BLaER1 treated with 17β-estradiol and CSF1 and Interleukin-3, amounts not matched to agents 10 nM and 100 nM (cell line): ENCODE measurements around the gene ARFRP1.
A peak's percentile ranks its signal among the peaks of the same experiment; 100 is the strongest.

Source experiments
- H3K27ac ChIP-seq, 11 experiments: shearing (Covaris generic); formaldehyde crosslinking; 2 replicates each; pipeline ENCODE4 v1.8.1; 2022
- H3K27me3 ChIP-seq, 11 experiments: shearing (Covaris generic); formaldehyde crosslinking; 2 replicates each; pipeline ENCODE4 v1.8.1; 2022
- H3K36me3 ChIP-seq, 11 experiments: shearing (Covaris generic); formaldehyde crosslinking; 2 replicates each; pipeline ENCODE4 v1.8.1; 2022
- H3K4me1 ChIP-seq, 10 experiments: shearing (Covaris generic); formaldehyde crosslinking; 2 replicates each; pipeline ENCODE4 v1.8.1; 2022
- H3K4me2 ChIP-seq, 11 experiments: shearing (Covaris generic); formaldehyde crosslinking; 2 replicates each; pipeline ENCODE4 v1.8.1; 2022
- H3K4me3 ChIP-seq, 10 experiments: shearing (Covaris generic); formaldehyde crosslinking; 2 replicates each; pipeline ENCODE4 v1.8.1; 2022
- H3K9ac ChIP-seq, 11 experiments: shearing (Covaris generic); formaldehyde crosslinking; 2 replicates each; pipeline ENCODE4 v1.8.1; 2022
- H3K9me3 ChIP-seq, 11 experiments: shearing (Covaris generic); formaldehyde crosslinking; replicated peaks in 1 of 11; 2 replicates each; pipeline ENCODE4 v1.8.1; 2022
- H4K20me1 ChIP-seq, 11 experiments: shearing (Covaris generic); formaldehyde crosslinking; 2 replicates each; pipeline ENCODE4 v1.8.1; 2022
- Cebpa-rat ChIP-seq, 11 experiments: shearing (Covaris generic); IDR thresholded peaks; 2 replicates each; pipeline ENCODE4 v1.8.1; 2022

ARFRP1 gene

GRCh38 chr20:63690898-63691710 lies 16.7 kb downstream of the ARFRP1 start:
- TF ChIP-seq Cebpa-rat (IDR thresholded peaks at IDR 0.05): no peak
- H3K4me1 ChIP-seq: peaks cover 46 to 59% (median 52%) of the 10 kb centered on the region in 10 experiments
- peak overlapping the region in 4 of 11 experiments; percentile 3 to 50 (median 34); a peak in 6 of 22 replicates for H3K9ac ChIP-seq
- no peaks in the 10 kb centered on the region for H3K9me3 ChIP-seq
- peak overlapping the region; percentile 23 to 66 (median 54); a peak in 20 of 22 replicates for H3K4me2 ChIP-seq
- H3K27ac ChIP-seq: no peak overlapping the region; a peak in 1 of 22 replicates
- H4K20me1 ChIP-seq: peaks cover 0 to 58% (median 27%) of the 10 kb centered on the region in 11 experiments; a peak in 17 of 22 replicates
- no peaks in the 10 kb centered on the region for H3K27me3 ChIP-seq
- H3K4me3 ChIP-seq: no peak overlapping the region
- H3K36me3 ChIP-seq: peaks cover 0 to 23% (median 5%) of the 10 kb centered on the region in 11 experiments; a peak in 9 of 22 replicates

GRCh38 chr20:63690003-63690897 lies 17.5 kb downstream of the ARFRP1 start:
- Histone ChIP-seq H3K4me1 (peaks cover 38 to 61% (median 46%) of the 10 kb centered on the region in 10 experiments), H3K9ac (0 out of 22 replicates have a peak overlapping the region, but pooled peaks of 2 of the 11 experiments have one; percentile 3 to 46), H3K4me2 (peak overlapping the region in 10 of 11 experiments; percentile 35 to 66 (median 56); a peak in 9 of 22 replicates), H4K20me1 (peaks cover 0 to 52% (median 23%) of the 10 kb centered on the region in 11 experiments; a peak in 17 of 22 replicates), H3K4me3 (no peak overlapping the region), H3K36me3 (peaks cover 0 to 16% (median 5%) of the 10 kb centered on the region in 11 experiments; a peak in 9 of 22 replicates), H3K27me3 (no peaks in the 10 kb centered on the region), H3K9me3 (no peaks in the 10 kb centered on the region), H3K27ac (no peak overlapping the region)
- no peak for TF ChIP-seq Cebpa-rat (IDR thresholded peaks at IDR 0.05)

- TF ChIP-seq Cebpa-rat (IDR thresholded peaks at IDR 0.05): no peak
- peaks cover 36 to 70% (median 45%) of the 10 kb centered on the region in 10 experiments for H3K4me1 ChIP-seq
- H4K20me1 ChIP-seq: peaks cover 0 to 42% (median 23%) of the 10 kb centered on the region in 11 experiments; a peak in 17 of 22 replicates
- H3K4me2 ChIP-seq: peak overlapping the region in 2 of 11 experiments; percentile 88 to 90; a peak in 2 of 22 replicates
- peak overlapping the region in 2 of 11 experiments; percentile 34 to 65; a peak in 2 of 22 replicates for H3K9ac ChIP-seq
- H3K27me3 ChIP-seq: no peaks in the 10 kb centered on the region
- H3K36me3 ChIP-seq: peaks cover 0 to 7% (median under 1%) of the 10 kb centered on the region in 11 experiments; a peak in 7 of 22 replicates
- H3K9me3 ChIP-seq: no peaks in the 10 kb centered on the region
- H3K27ac ChIP-seq: no peak overlapping the region; a peak in 2 of 22 replicates
- no peak overlapping the region for H3K4me3 ChIP-seq
Measured at GRCh38 chr20:63689046-63690002, 18.5 kb downstream of the ARFRP1 start.

- Histone ChIP-seq H3K27ac (peak overlapping the region in 5 of 11 experiments; percentile 15 to 79 (median 73); a peak in 5 of 22 replicates), H3K4me2 (peak overlapping the region in 3 of 11 experiments; percentile 88 to 92 (median 90); a peak in 6 of 22 replicates), H3K36me3 (peaks cover 0 to 4% (median 0%) of the 10 kb centered on the region in 11 experiments; a peak in 3 of 22 replicates), H3K9ac (peak overlapping the region in 3 of 11 experiments; percentile 34 to 65 (median 51); a peak in 2 of 22 replicates), H3K27me3 (no peaks in the 10 kb centered on the region), H3K4me1 (peaks cover 36 to 79% (median 45%) of the 10 kb centered on the region in 10 experiments), H3K4me3 (no peak overlapping the region), H3K9me3 (no peaks in the 10 kb centered on the region), H4K20me1 (peaks cover 0 to 42% (median 23%) of the 10 kb centered on the region in 11 experiments; a peak in 17 of 22 replicates)
- TF ChIP-seq Cebpa-rat (IDR thresholded peaks at IDR 0.05): no peak
Measured at GRCh38 chr20:63688228-63689045, 19.3 kb downstream of the ARFRP1 start.

GRCh38 chr20:63687419-63688178 lies 20.2 kb downstream of the ARFRP1 start:
- no peak for TF ChIP-seq Cebpa-rat (IDR thresholded peaks at IDR 0.05)
- Histone ChIP-seq H3K4me3 (no peak overlapping the region), H3K27ac (peak overlapping the region in 10 of 11 experiments; percentile 24 to 79 (median 48); a peak in 16 of 22 replicates), H4K20me1 (peaks cover 0 to 39% (median 19%) of the 10 kb centered on the region in 11 experiments; a peak in 17 of 22 replicates), H3K4me1 (peaks cover 35 to 87% (median 46%) of the 10 kb centered on the region in 10 experiments), H3K4me2 (peak overlapping the region; percentile 52 to 92 (median 79)), H3K9me3 (no peaks in the 10 kb centered on the region), H3K27me3 (no peaks in the 10 kb centered on the region), H3K9ac (peak overlapping the region in 8 of 11 experiments; percentile 7 to 65 (median 47); a peak in 10 of 22 replicates), H3K36me3 (peaks cover 0 to 12% (median 3%) of the 10 kb centered on the region in 11 experiments; a peak in 9 of 22 replicates)

GRCh38 chr20:63686492-63687321 lies 21.1 kb downstream of the ARFRP1 start:
- Histone ChIP-seq H3K4me1 (peaks cover 26 to 87% (median 42%) of the 10 kb centered on the region in 10 experiments), H3K4me3 (no peak overlapping the region), H3K27me3 (no peaks in the 10 kb centered on the region), H3K9me3 (no peaks in the 10 kb centered on the region), H3K36me3 (peaks cover 0 to 21% (median 8%) of the 10 kb centered on the region in 11 experiments; a peak in 10 of 22 replicates), H3K27ac (peak overlapping the region; percentile 24 to 79 (median 50); a peak in 20 of 22 replicates), H4K20me1 (peaks cover 0 to 39% (median 13%) of the 10 kb centered on the region in 11 experiments; a peak in 13 of 22 replicates), H3K9ac (peak overlapping the region in 9 of 11 experiments; percentile 7 to 65 (median 48); a peak in 14 of 22 replicates), H3K4me2 (peak overlapping the region; percentile 52 to 92 (median 79))
- no peak for TF ChIP-seq Cebpa-rat (IDR thresholded peaks at IDR 0.05)
